H1 (cell line): ENCODE data around the gene THAP4. TPM values are rescaled to one million over a fixed set of nuclear protein-coding genes. Genes with fewer than 3 reads are reported as not detected.

Experiments used
- CTCF ChIA-PET: fragments of 300-600 bp; sonication (Branson Sonifier 250); formaldehyde crosslinking; loops from one replicate; lab custom pipeline; 2021; ENCODE audit not compliant: partially characterized antibody; lab: Charles Lee
- POLR2A ChIA-PET: fragments of 300-600 bp; sonication (Branson Sonifier 250); formaldehyde crosslinking; loops from one replicate; lab custom pipeline; 2021; ENCODE audit warnings: inconsistent platforms; ENCODE audit not compliant: partially characterized antibody; lab: Charles Lee
- DNase-seq, 2 experiments: peaks; one replicate each; pipeline versions ENCODE4 v3.0.0 to v3.0.0-alpha.2; 2010 to 2022; ENCODE audit warnings: low spot score in 2 of 2, low read depth in 1 of 2, mixed read lengths in 1 of 2
- FAIRE-seq: peaks from 2 replicates; lab custom pipeline; 2011; peaks lifted over from hg19 to GRCh38; lab: Jason Lieb, UNC
- H2AFZ ChIP-seq: 2 replicates; pipeline ENCODE4 v1.8.1; 2012; ENCODE audit warnings: low read length, inconsistent platforms
- H2AK5ac ChIP-seq: 2 replicates; pipeline ENCODE4 v1.6.1; 2013; ENCODE audit warnings: low read depth, low read length
- H2BK120ac ChIP-seq: replicated peaks from 2 replicates; pipeline ENCODE3; 2013; ENCODE audit warnings: low read depth, low read length, inconsistent platforms
- H2BK12ac ChIP-seq: 2 replicates; pipeline ENCODE4 v1.6.1; 2013; ENCODE audit warnings: low read depth, low read length
- H2BK15ac ChIP-seq: 2 replicates; pipeline ENCODE4 v1.6.1; 2013; ENCODE audit warnings: low read length
- H2BK20ac ChIP-seq: 2 replicates; pipeline ENCODE4 v1.6.1; 2013; ENCODE audit warnings: low read length
- H2BK5ac ChIP-seq: 2 replicates; pipeline ENCODE4 v1.6.1; 2013; ENCODE audit warnings: low read depth, low read length
- H3K14ac ChIP-seq: 2 replicates; pipeline ENCODE4 v1.6.1; 2013; ENCODE audit warnings: inconsistent platforms; ENCODE audit not compliant: insufficient read length
- H3K18ac ChIP-seq: 2 replicates; pipeline ENCODE4 v1.6.1; 2013; ENCODE audit warnings: low read length; ENCODE audit errors: extremely low read depth
- H3K23ac ChIP-seq: 2 replicates; pipeline ENCODE4 v1.6.1; 2013; ENCODE audit warnings: inconsistent platforms; ENCODE audit not compliant: insufficient read length
- H3K23me2 ChIP-seq: 2 replicates; pipeline ENCODE4 v1.6.1; 2013; ENCODE audit warnings: low read depth, low read length
- H3K27ac ChIP-seq: 2 replicates; pipeline ENCODE4 v1.6.1; 2011; ENCODE audit warnings: low read depth, low read length, inconsistent platforms
- H3K27me3 ChIP-seq, 4 experiments: replicated peaks in 1 of 4; 1 replicate in 1 of 4; 2 replicates in 3 of 4; pipeline versions ENCODE4 v1.6.1 to v1.8.1; 2011 to 2013; ENCODE audit warnings: low read length in 3 of 4, mild to moderate bottlenecking in 3 of 4, inconsistent platforms in 2 of 4, mixed read lengths in 2 of 4, moderate library complexity in 1 of 4; ENCODE audit not compliant: control insufficient read depth in 3 of 4, insufficient read depth in 3 of 4; ENCODE audit errors: extremely low read depth in 1 of 4
- H3K36me3 ChIP-seq, 4 experiments: 2 replicates each; pipeline versions ENCODE4 v1.6.1 to v1.8.1; 2011 to 2013; ENCODE audit warnings: mild to moderate bottlenecking in 4 of 4, low read length in 3 of 4, moderate library complexity in 2 of 4, control low read depth in 1 of 4, inconsistent platforms in 1 of 4; ENCODE audit not compliant: insufficient read depth in 4 of 4, control insufficient read depth in 2 of 4
- H3K4ac ChIP-seq: replicated peaks from 2 replicates; pipeline ENCODE3; 2013; ENCODE audit warnings: low read length, low read depth, mixed read lengths, inconsistent platforms; ENCODE audit not compliant: insufficient read length
- H3K4me1 ChIP-seq, 4 experiments: replicated peaks in 1 of 4; 1 replicate in 1 of 4; 2 replicates in 3 of 4; pipeline versions ENCODE4 v1.6.1 to v1.8.1; 2011 to 2013; ENCODE audit warnings: low read length in 3 of 4, inconsistent platforms in 2 of 4, mixed read lengths in 1 of 4; ENCODE audit not compliant: insufficient read depth in 4 of 4, control insufficient read depth in 3 of 4
- H3K4me2 ChIP-seq, 2 experiments: 2 replicates each; pipeline versions ENCODE4 v1.6.1 to v1.8.1; 2011 to 2013; ENCODE audit warnings: low read depth in 2 of 2, low read length in 2 of 2, control low read depth in 1 of 2, inconsistent platforms in 1 of 2, mild to moderate bottlenecking in 1 of 2; ENCODE audit not compliant: insufficient read depth in 1 of 2
- H3K4me3 ChIP-seq, 4 experiments: fragments of 200-600, 300-600 bp in 1 of 4; sonication (generic), shearing (Covaris generic), sonication (Bioruptor Twin) in 1 of 4; 2 replicates each; pipeline versions ENCODE4 v1.5.1 to v1.8.1; 2011 to 2016; ENCODE audit warnings: low read length in 4 of 4, low read depth in 3 of 4, control low read depth in 2 of 4, inconsistent platforms in 2 of 4, mild to moderate bottlenecking in 2 of 4, mixed read lengths in 1 of 4, moderate library complexity in 1 of 4; ENCODE audit not compliant: insufficient read depth in 2 of 4; ENCODE audit errors: extremely low read depth in 1 of 4
- H3K56ac ChIP-seq: replicated peaks from 2 replicates; pipeline ENCODE3; 2013; ENCODE audit warnings: low read depth, mild to moderate bottlenecking, mixed read lengths, low read length, inconsistent platforms; ENCODE audit not compliant: insufficient read length
- H3K79me1 ChIP-seq: 2 replicates; pipeline ENCODE4 v1.6.1; 2013; ENCODE audit warnings: low read depth, low read length, control low read depth
- H3K79me2 ChIP-seq, 2 experiments: 2 replicates each; pipeline versions ENCODE4 v1.6.1 to v1.8.1; 2012 to 2013; ENCODE audit warnings: low read length in 2 of 2, mild to moderate bottlenecking in 2 of 2, inconsistent platforms in 1 of 2; ENCODE audit not compliant: insufficient read depth in 2 of 2, control insufficient read depth in 1 of 2
- H3K9ac ChIP-seq, 4 experiments: replicated peaks in 1 of 4; 1 replicate in 1 of 4; 2 replicates in 3 of 4; pipeline versions ENCODE4 v1.6.1 to v1.8.1; 2011 to 2013; ENCODE audit warnings: low read depth in 3 of 4, low read length in 3 of 4, control low read depth in 2 of 4, mild to moderate bottlenecking in 2 of 4, moderate library complexity in 2 of 4, inconsistent platforms in 1 of 4; ENCODE audit errors: extremely low read depth in 1 of 4
- H3K9me3 ChIP-seq, 2 experiments: 2 replicates each; pipeline versions ENCODE4 v1.6.1 to v1.8.1; 2012 to 2013; ENCODE audit warnings: mild to moderate bottlenecking in 2 of 2, moderate library complexity in 2 of 2, control low read depth in 1 of 2, inconsistent platforms in 1 of 2, low read depth in 1 of 2, low read length in 1 of 2, mixed read lengths in 1 of 2; ENCODE audit not compliant: insufficient read depth in 2 of 2
- H4K20me1 ChIP-seq, 2 experiments: replicated peaks in 1 of 2; 2 replicates each; pipeline versions ENCODE3 to v1.8.1; 2011 to 2013; ENCODE audit warnings: inconsistent platforms in 2 of 2, low read length in 2 of 2, mild to moderate bottlenecking in 1 of 2; ENCODE audit not compliant: insufficient read depth in 2 of 2, control insufficient read depth in 1 of 2
- H4K5ac ChIP-seq: 2 replicates; pipeline ENCODE4 v1.6.1; 2013; ENCODE audit warnings: low read length, low read depth, mixed read lengths, inconsistent platforms; ENCODE audit not compliant: insufficient read length
- H4K8ac ChIP-seq: 2 replicates; pipeline ENCODE4 v1.8.0; 2013; ENCODE audit warnings: mild to moderate bottlenecking, moderate library complexity, low read length, inconsistent platforms; ENCODE audit not compliant: insufficient read depth; ENCODE audit errors: extremely low read depth
- H4K91ac ChIP-seq: replicated peaks from 2 replicates; pipeline ENCODE3; 2013; ENCODE audit warnings: low read length, mixed read lengths, inconsistent platforms; ENCODE audit not compliant: insufficient read length
- ATF3 ChIP-seq: IDR thresholded peaks from 2 replicates; pipeline ENCODE4 v1.6.1; 2011; ENCODE audit warnings: low read depth, mild to moderate bottlenecking, low read length; ENCODE audit not compliant: insufficient read depth
- BACH1 ChIP-seq: IDR thresholded peaks from 2 replicates; pipeline ENCODE4 v1.6.1; 2012; ENCODE audit warnings: low read length, improper control_type of control experiment
- CEBPB ChIP-seq: IDR thresholded peaks from 2 replicates; pipeline ENCODE4 v1.6.1; 2012; ENCODE audit warnings: low read depth, low read length
- CTBP2 ChIP-seq: IDR thresholded peaks from 2 replicates; pipeline ENCODE4 v1.7.0; 2011; ENCODE audit warnings: borderline replicate concordance, mild to moderate bottlenecking, moderate library complexity, mixed read lengths, low read length; ENCODE audit not compliant: insufficient read depth, insufficient read length
- POLR2A ChIP-seq, 2 experiments: IDR thresholded peaks; 1 replicate in 1 of 2; 2 replicates in 1 of 2; pipeline ENCODE4 v1.6.1; 2011; ENCODE audit warnings: low read depth in 2 of 2, low read length in 2 of 2, mild to moderate bottlenecking in 2 of 2; ENCODE audit errors: control extremely low read depth in 1 of 2
- TAF1 ChIP-seq: IDR thresholded peaks from 2 replicates; pipeline ENCODE4 v1.6.1; 2011; ENCODE audit warnings: mild to moderate bottlenecking, low read depth, low read length
- WGBS, 2 experiments: shearing (Covaris generic) in 1 of 2; methylation state at CpG; one replicate each; pipeline versions ENCODE4 v1.1.6 to v1.1.7; 2013 to 2015; ENCODE audit warnings: low lambda C conversion rate in 2 of 2, mixed read lengths in 2 of 2, inconsistent platforms in 1 of 2, low coverage in 1 of 2, missing lambda C conversion rate in 1 of 2; ENCODE audit not compliant: insufficient replicate concordance in 2 of 2, insufficient coverage in 1 of 2, insufficient read length in 1 of 2; ENCODE audit errors: extremely low coverage in 1 of 2, missing lambda C conversion rate in 1 of 2; 5-methylcytosine and 5-hydroxymethylcytosine counted together
- polyA plus RNA-seq, 7 experiments: library from polyadenylated mRNA; depleted of rRNA in 3 of 7; stranded (reverse) in 5 of 7; unstranded in 2 of 7; fragments of >200 nt in 5 of 7; fragments of 200-250 nt in 2 of 7; gene quantifications; 1 replicate in 5 of 7; 2 replicates in 1 of 7; 4 replicates in 1 of 7; pipeline versions ENCODE4 v1.2.1 to v1.2.3, GENCODE V29; 2011 to 2013; ENCODE audit warnings: missing spikeins in 2 of 7, mixed read lengths in 2 of 7
- total RNA-seq: library from RNA; stranded (reverse); fragmentation: NEBNext Ultra II Directional; extraction: Animal tissue kit (Norgen Biotek cat#: 25700); gene quantifications from 2 replicates; pipeline ENCODE4 v1.2.1, GENCODE V29; 2021

Gene THAP4
- total and polyA plus RNA-seq, 2 of the 8 experiments (the other 6 are each of a cell fraction or from before 2014, with no cell fraction given) = 78.9 to 83.6 TPM

GRCh38 chr2:241649927-241650326 is 13.0 kb upstream of the THAP4 start:
- Histone ChIP-seq H4K91ac (no peak overlapping the region), H3K4me3 (no peak overlapping the region), H3K36me3 (peaks cover 4 to 29% (median 13%) of the 10 kb centered on the region in 4 experiments; a peak in 7 of 8 replicates), H4K20me1 (peaks cover 31 to 33% of the 10 kb centered on the region in 2 experiments), H4K5ac (no peak overlapping the region), H3K14ac (no peak overlapping the region), H3K79me1 (peaks cover 17% of the 10 kb centered on the region), H3K23me2 (no peaks in the 10 kb centered on the region), H2AFZ (no peak overlapping the region), H3K4ac (no peak overlapping the region), H3K4me2 (peak overlapping the region; percentile 36 to 38; a peak in 3 of 4 replicates), H3K56ac (no peak overlapping the region), H3K9me3 (no peaks in the 10 kb centered on the region), H2BK20ac (no peak overlapping the region), H2BK12ac (no peak overlapping the region), H3K23ac (no peak overlapping the region), H3K79me2 (peaks cover 17 to 64% of the 10 kb centered on the region in 2 experiments), H3K27me3 (no peaks in the 10 kb centered on the region), H2AK5ac (no peak overlapping the region), H3K18ac (no peak overlapping the region), H2BK120ac (no peak overlapping the region), H3K9ac (no peak overlapping the region; a peak in 1 of 7 replicates), H3K27ac (no peak overlapping the region), H2BK15ac (no peak overlapping the region), H3K4me1 (peaks cover 2 to 11% (median 4%) of the 10 kb centered on the region in 4 experiments), H4K8ac (no peak overlapping the region), H2BK5ac (no peak overlapping the region; the same call in 1 of the 2 replicates)
- DNase-seq (no peak), FAIRE-seq (no peak)
- WGBS, 2 experiments = 93% methylated on average over 6 of the region's 6 CpGs; no CpG with 5 or more reads in 1 of the 2 experiments
- CTCF ChIA-PET = interaction anchor here (3.2 kb wide), 1 partner anchor 9 kb away, joined by 29 read pairs; no protein-coding TSS in a partner anchor
- POLR2A ChIA-PET = interaction anchor here (1.8 to 2.2 kb wide), 2 partner anchors 12 to 20 kb away, joined by 6 read pairs; partner anchors contain the start of gene ATG4B
- TF ChIP-seq CEBPB (no peak), BACH1 (no peak), ATF3 (no peak), POLR2A (IDR thresholded peaks at IDR 0.05; ENCODE audit: control extremely low read depth in 1 of 2, low read depth in 2 of 2, low read length in 2 of 2) (no peak), TAF1 (no peak), CTBP2 (no peak)
